HUES48 (cell line): ENCODE data around the gene ZBTB7C.

ENCODE experiments used
- H3K27ac ChIP-seq: one replicate; pipeline ENCODE4 v1.7.0; 2013; ENCODE audit warnings: low read depth, low read length, inconsistent platforms
- H3K27me3 ChIP-seq: 2 replicates; pipeline ENCODE4 v1.6.1; 2013; ENCODE audit warnings: mild to moderate bottlenecking, low read length; ENCODE audit not compliant: control insufficient read depth, insufficient read depth
- H3K36me3 ChIP-seq: 2 replicates; pipeline ENCODE4 v1.6.1; 2013; ENCODE audit warnings: low read length; ENCODE audit not compliant: control insufficient read depth, insufficient read depth
- H3K4me1 ChIP-seq: 2 replicates; pipeline ENCODE4 v1.6.1; 2013; ENCODE audit warnings: mild to moderate bottlenecking, low read length; ENCODE audit not compliant: control insufficient read depth, insufficient read depth
- H3K4me3 ChIP-seq: 2 replicates; pipeline ENCODE4 v1.5.1; 2013; ENCODE audit warnings: mild to moderate bottlenecking, low read depth, low read length
- H3K9ac ChIP-seq: 2 replicates; pipeline ENCODE4 v1.6.1; 2013; ENCODE audit warnings: mild to moderate bottlenecking, low read depth, low read length, moderate library complexity
- H3K9me3 ChIP-seq: 2 replicates; pipeline ENCODE4 v1.6.1; 2013; ENCODE audit warnings: low read length; ENCODE audit not compliant: control insufficient read depth, insufficient read depth

ZBTB7C gene

DNA sequence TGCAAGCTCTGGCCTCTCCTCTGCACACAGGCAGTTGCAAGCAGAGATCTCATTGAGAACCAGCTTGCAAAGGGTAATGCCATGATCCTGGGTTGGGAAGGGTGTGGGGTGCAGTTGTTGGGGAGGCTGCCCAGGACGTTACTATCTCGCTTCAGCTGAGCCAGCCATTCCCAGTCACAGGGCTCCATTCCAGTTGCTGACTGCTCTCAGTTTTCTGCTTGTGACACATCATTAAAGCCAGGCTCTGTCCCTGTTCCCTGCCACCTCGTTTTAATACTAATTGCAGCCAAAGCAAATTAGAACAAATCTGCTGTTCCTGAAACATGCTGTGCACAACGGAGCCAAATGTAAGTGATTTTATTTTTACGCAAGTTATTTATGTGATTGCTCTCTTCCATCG is 416.2 kb downstream of the ZBTB7C start:
- Histone ChIP-seq H3K9me3 (no peaks in the 10 kb centered on the region), H3K36me3 (no peaks in the 10 kb centered on the region), H3K27ac (no peak overlapping the region), H3K9ac (no peak overlapping the region), H3K27me3 (no peaks in the 10 kb centered on the region), H3K4me3 (no peak overlapping the region), H3K4me1 (peaks cover 12% of the 10 kb centered on the region)

DNA sequence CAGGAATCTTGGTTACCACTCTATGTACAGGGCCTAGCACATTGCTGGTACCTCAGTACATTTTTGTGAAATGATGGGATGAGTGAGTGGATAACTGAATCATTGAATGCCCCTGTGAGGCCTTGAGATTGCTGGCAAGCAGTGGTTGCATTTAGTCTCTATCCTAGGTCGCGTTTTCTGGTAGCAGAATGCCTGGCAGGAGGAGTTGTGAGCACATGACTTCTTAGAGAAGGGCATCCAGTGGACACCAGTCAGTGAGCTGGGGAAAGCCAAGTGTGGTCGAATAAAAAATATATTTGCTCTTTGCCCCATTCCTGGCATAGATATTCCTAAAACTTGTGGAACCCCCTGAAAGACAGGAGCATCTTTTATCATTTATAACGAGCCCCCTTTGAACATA is 416.9 kb downstream of the ZBTB7C start:
- Histone ChIP-seq H3K9me3 (no peaks in the 10 kb centered on the region), H3K9ac (no peak overlapping the region), H3K36me3 (no peaks in the 10 kb centered on the region), H3K27ac (no peak overlapping the region), H3K4me3 (no peak overlapping the region), H3K27me3 (no peaks in the 10 kb centered on the region), H3K4me1 (peaks cover 12% of the 10 kb centered on the region)

DNA sequence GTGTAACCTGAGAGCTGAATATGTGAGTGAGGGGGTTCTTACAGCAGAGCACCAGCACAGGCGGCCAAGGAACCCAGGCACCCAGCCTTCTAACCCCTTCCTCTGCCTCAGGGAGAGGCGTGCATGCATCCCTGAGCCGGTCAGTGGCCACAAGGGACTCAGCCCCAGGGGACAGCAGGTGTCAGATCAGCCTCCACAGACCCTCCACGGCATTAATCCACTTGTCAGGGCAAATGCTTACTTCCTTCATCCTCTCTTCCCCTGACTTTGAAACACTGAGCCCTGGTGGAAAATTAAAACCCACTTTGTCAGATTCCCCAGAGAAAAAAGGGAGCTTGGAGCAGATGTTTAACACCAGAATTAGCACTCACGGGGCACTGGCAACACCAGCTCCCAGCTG is 418.2 kb downstream of the ZBTB7C start:
- Histone ChIP-seq H3K9ac (no peak overlapping the region), H3K36me3 (no peaks in the 10 kb centered on the region), H3K27me3 (no peaks in the 10 kb centered on the region), H3K4me1 (peaks cover 12% of the 10 kb centered on the region), H3K27ac (no peak overlapping the region), H3K9me3 (no peaks in the 10 kb centered on the region), H3K4me3 (no peak overlapping the region)

DNA sequence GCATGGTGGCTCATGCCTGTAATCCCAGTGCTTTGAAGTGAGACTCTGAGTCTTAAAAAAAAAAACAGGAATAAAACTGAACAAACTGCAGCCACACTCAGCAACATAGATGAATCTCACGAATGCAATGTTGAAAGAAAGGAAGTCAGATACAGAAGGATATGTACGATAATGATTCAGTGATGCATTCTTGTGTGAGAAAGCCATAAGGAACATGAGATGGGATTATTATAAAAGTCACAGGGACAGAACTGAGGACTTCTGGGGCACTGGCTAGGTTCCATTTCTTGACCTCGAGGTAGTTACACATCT is 421.8 kb downstream of the ZBTB7C start:
- H3K9me3 ChIP-seq: no peaks in the 10 kb centered on the region
- H3K4me3 ChIP-seq: no peak overlapping the region
- H3K27me3 ChIP-seq: no peaks in the 10 kb centered on the region
- no peak overlapping the region for H3K9ac ChIP-seq
- H3K36me3 ChIP-seq: no peaks in the 10 kb centered on the region
- H3K4me1 ChIP-seq: peaks cover 13% of the 10 kb centered on the region
- H3K27ac ChIP-seq: no peak overlapping the region

DNA sequence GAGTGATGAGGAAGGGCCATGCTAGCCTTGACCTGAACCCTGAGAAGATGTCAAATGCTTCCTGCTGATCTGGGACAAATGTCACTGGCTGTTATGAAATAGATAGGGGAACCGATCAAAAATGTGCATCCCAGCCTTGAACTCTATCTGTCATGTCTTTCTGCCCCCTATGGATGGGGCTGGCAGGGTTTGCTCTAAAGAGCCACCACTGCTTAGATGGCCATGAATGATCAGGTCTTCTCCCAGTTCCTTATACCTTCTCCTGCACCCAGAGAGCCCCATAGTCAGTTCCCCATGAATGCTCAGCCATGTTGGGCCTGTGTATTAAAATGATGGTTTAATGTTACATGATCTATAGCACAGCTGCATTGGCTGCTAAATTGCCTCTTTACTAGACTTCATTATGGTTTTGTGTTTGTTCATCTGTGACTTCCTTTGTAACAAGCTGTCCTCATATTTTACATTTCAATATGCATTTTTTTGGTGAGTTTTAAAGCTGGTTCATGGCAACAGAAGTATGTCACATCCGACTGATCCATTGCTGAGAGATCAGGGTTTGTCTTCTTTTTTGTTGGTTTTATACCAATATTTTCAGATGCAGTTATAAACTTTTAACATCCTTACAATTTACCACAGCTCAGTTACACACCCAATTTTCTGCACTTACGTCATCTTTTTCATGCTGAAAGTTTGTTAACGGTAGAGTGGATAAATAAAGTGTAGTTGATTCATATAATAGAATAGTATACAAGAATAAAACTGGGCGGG is 422.4 kb downstream of the ZBTB7C start:
- Histone ChIP-seq H3K9ac (no peak overlapping the region), H3K4me3 (no peak overlapping the region), H3K27me3 (no peaks in the 10 kb centered on the region), H3K36me3 (no peaks in the 10 kb centered on the region), H3K4me1 (peaks cover 14% of the 10 kb centered on the region), H3K27ac (no peak overlapping the region), H3K9me3 (no peaks in the 10 kb centered on the region)

DNA sequence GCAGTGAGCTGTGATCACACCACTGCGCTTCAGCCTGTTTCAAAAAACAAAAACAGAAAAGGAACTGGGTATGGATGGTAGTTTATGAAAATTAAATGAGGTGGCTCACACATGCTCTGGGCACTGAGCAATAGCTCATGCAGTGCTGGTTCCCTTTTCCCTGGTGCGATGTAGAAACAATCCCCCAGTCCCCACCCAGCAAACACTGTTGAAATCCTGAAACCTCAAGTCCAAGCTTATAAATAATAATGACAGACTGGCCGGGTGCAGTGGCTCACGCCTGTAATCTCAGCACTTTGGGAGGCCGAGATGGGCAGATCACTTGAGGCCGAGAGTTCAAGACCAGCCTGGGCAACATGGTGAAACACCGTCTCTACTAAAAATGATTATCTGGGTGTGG is 423.3 kb downstream of the ZBTB7C start:
- Histone ChIP-seq H3K4me1 (peaks cover 22% of the 10 kb centered on the region), H3K27ac (no peak overlapping the region), H3K9me3 (no peaks in the 10 kb centered on the region)

DNA sequence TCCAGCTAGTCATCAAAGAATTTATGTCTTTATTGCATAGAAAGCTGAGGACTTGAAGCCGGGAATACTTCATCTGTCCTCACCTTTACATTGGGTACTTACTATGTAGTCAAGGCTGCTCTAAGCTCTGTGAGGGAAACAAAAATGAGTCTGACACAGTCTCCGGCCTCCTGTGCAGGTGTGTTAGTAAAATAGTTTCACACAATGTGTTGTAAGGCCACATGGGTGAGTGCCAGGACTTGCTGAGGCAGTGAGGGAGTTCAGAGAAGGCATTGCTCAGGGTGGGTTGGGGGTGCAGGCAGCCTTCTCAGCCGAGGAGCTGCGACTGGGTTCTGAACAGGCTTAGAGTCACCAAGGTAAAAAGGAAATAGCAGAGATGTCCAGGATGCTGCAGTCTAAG is 424.2 kb downstream of the ZBTB7C start:
- Histone ChIP-seq H3K9me3 (no peaks in the 10 kb centered on the region), H3K4me1 (peaks cover 22% of the 10 kb centered on the region), H3K9ac (no peak overlapping the region), H3K27ac (no peak overlapping the region), H3K36me3 (no peaks in the 10 kb centered on the region), H3K4me3 (no peak overlapping the region), H3K27me3 (no peaks in the 10 kb centered on the region)

More for the DNA sequence above, 423.3 kb downstream of the ZBTB7C start:
- H3K27me3 ChIP-seq: no peaks in the 10 kb centered on the region
- no peaks in the 10 kb centered on the region for H3K36me3 ChIP-seq
- no peak overlapping the region for H3K4me3 ChIP-seq
- no peak overlapping the region for H3K9ac ChIP-seq

DNA sequence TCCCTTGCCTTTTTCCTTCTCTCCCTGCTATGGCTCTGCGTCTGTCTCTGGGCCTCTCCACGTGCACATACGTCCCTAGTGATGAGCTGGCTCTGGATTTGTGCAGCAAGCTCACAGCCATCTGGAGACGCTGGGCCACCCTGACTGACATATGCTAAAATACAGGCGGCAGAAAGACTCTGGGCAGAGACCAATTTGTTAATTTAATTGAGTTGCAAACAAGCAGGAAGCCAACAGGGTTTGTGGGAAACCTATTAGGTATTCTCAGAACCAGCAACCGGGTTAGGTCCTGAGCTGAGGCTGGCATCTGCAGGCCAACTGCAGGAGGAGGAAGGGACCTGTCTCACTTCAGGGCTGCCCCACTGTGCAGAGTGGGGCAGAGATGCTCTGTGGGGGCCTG is 425.2 kb downstream of the ZBTB7C start:
- Histone ChIP-seq H3K36me3 (no peaks in the 10 kb centered on the region), H3K9me3 (no peaks in the 10 kb centered on the region), H3K9ac (no peak overlapping the region), H3K27ac (no peak overlapping the region), H3K4me1 (peaks cover 15% of the 10 kb centered on the region), H3K27me3 (no peaks in the 10 kb centered on the region), H3K4me3 (no peak overlapping the region)

DNA sequence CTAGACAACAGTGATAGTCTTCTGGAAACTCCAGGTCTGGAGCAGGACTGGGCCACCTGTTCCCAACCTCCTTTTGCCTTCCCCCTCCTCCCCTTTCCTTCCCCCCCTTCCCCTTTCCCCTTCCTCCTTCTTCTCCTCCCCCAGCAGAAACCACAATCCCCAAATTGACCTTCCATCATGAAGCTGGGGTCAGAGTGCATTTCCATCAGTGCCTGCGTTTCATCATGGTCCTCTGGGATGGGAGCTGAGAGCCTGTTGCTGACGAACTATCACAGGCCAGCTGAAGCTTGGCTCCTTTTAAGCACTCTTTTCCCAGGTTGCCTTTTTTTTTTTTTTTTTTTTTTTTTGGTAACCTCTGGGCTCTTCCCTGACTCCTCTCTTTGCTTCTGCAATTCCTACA is 426.1 kb downstream of the ZBTB7C start:
- no peak overlapping the region for H3K27ac ChIP-seq
- H3K27me3 ChIP-seq: no peaks in the 10 kb centered on the region
- no peaks in the 10 kb centered on the region for H3K36me3 ChIP-seq
- no peak overlapping the region for H3K9ac ChIP-seq
- no peaks in the 10 kb centered on the region for H3K9me3 ChIP-seq
- H3K4me3 ChIP-seq: no peak overlapping the region
- peaks cover 15% of the 10 kb centered on the region for H3K4me1 ChIP-seq

DNA sequence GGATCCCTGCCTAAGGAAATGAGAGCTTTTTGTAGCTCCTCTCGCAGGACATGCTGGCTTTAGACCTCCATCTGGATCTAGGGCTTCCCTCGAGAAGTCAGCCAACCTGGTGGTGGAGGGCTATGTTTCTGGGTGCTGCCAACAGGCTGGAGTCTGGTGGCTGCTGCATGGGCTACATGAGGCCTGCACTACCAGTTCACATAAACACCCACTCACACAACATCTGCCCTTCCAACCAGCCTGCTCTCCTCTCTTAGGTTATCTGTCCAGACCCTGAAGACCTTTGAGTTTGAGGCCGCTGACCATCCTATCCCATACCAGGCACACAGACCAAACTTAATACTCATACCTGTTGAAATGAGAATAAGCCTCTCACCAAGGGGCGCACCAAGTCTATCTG is 427.4 kb downstream of the ZBTB7C start:
- no peak overlapping the region for H3K27ac ChIP-seq

DNA sequence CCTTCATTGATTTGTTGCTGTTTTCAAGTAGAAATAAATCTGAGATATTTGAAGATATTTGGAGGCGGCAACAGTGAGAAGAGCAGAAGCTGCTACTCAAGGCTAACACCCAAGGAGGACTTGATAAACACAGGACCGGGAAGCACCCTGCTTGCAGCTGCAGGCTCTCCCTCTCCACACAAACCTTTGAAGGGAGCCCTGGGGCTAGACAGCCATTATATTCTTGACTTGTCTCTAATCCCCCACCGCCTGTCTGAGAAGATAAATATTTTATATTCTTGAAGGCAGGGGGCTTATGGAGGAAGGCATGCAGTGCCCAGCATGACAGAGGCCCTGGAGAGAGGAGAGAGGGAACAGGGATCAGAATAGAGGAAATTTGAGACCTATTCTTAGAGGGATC is 427.9 kb downstream of the ZBTB7C start:
- H3K27ac ChIP-seq: no peak overlapping the region
- H3K9me3 ChIP-seq: no peaks in the 10 kb centered on the region
- no peaks in the 10 kb centered on the region for H3K27me3 ChIP-seq
- peaks cover 15% of the 10 kb centered on the region for H3K4me1 ChIP-seq
- no peak overlapping the region for H3K9ac ChIP-seq
- no peak overlapping the region for H3K4me3 ChIP-seq
- H3K36me3 ChIP-seq: no peaks in the 10 kb centered on the region

More for the DNA sequence above, 427.4 kb downstream of the ZBTB7C start:
- no peaks in the 10 kb centered on the region for H3K9me3 ChIP-seq
- no peaks in the 10 kb centered on the region for H3K27me3 ChIP-seq
- H3K4me3 ChIP-seq: no peak overlapping the region
- H3K36me3 ChIP-seq: no peaks in the 10 kb centered on the region
- H3K4me1 ChIP-seq: peaks cover 15% of the 10 kb centered on the region
- no peak overlapping the region for H3K9ac ChIP-seq
